Frontal cortex (tissue), 4 donors: Measurements from ENCODE around the gene OCIAD1. TPM values are rescaled to one million over a fixed set of nuclear protein-coding genes. Genes with fewer than 3 reads are reported as not detected.
"Not testable (repeated sequence)": the region's sequence is repeated elsewhere in the genome, so short reads cannot be mapped to it uniquely, and the experiment has no call there.

Source experiments
- DNase-seq, 2 donors: peaks; one replicate each; pipeline ENCODE4 v3.0.0; 2012; ENCODE audit warnings: low spot score in 2 of 2
- FAIRE-seq: peaks from 2 replicates; lab custom pipeline; 2012; peaks lifted over from hg19 to GRCh38; lab: Jason Lieb, UNC
- total RNA-seq: library from RNA; depleted of rRNA; stranded (reverse); fragments of >200 nt; gene quantifications from one replicate; pipeline ENCODE4 v1.2.3, GENCODE V29; 2014
- donor health status: control.
- donor health status: control.
- donor health status: control.

OCIAD1 gene, protein sequence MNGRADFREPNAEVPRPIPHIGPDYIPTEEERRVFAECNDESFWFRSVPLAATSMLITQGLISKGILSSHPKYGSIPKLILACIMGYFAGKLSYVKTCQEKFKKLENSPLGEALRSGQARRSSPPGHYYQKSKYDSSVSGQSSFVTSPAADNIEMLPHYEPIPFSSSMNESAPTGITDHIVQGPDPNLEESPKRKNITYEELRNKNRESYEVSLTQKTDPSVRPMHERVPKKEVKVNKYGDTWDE
- 179 TPM for total RNA-seq

DNA sequence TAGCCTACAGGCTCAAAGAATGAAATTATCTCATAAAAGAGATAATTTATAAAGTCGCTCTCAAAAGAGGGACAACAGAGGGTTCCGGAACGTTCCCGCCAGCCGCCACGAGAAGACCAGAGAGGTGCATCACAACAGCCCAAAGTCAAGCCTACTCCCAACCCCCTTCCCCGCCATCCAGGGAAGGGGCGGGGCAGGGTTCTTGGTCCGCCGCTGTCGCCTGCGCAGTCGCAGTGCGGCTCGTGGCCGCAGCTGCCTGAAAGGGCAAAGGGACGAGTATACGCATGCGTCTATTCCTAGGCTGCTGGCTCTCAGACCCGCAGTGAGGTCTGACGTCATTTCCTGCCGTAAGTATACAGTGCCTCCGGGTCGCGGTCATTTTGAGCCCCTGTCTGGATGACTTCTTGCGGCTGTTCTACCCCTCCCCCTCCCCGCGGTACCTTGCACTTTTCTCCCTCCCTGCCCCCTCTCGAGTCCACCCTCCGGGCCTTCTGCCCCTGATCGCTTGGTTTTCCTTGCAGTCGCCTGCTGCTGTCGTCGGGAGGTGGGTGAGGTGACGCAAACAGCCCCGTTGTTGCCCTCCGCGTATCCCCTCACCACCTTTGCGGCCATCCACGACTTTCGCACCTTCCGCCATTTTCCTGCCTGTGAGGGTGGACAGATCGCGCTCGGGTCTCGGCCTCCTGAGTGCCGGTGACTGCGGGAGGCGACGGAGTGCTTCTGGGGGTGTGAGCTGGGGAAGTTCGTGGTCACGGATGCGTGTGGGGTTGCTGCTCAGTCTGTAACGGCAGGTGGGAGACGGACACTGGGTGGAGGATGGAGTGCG lies at the start of gene OCIAD1:
Gene OCIAD1, plus strand, starts transcription at position 383 of the 826 bp plus-strand sequence. CDS start 1,537 bp downstream, outside the sequence.
- DNase-seq (peak; percentile 80 to 96), FAIRE-seq (peak; percentile 3)

DNA sequence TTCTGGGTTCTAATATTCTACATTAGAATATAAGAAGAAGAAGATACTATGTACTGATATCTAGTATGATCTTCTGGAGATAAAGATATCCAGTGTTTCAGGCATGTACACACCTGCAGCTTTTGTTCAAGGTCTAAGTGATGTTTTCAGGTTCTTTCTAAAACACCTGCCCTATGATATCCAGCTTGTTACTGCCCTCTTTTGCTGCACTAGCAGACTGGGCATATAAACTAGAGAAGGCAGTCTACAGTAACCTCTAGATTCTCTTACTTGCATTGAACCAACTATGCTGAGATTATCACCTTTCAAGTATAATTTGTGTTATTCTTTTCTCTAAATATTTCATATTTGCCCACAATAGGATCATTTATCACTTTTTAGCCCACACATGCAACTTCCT lies 48.9 kb upstream of the OCIAD1 start:
- no peak for FAIRE-seq
- no peak for DNase-seq

DNA sequence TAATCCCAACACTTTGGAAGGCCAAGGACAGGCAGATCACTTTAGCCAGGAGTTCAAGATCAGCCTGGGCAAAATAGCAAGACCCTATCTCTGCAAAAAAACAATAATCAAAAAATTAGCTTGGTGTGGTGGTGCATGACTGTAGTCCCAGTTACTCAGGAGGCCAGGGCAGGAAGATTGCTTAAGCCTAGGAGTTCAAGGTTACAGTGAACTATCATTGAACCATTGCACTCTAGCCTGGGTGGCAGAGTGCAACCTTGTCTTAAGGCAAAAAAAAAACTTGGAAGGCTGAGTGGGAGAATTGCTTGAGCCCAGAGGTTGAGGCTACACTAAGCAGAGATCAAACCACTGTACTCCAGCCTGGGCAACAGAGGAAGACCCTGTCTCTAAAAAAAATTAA lies 45.6 kb upstream of the OCIAD1 start:
- FAIRE-seq (no peak), DNase-seq (no peak)

DNA sequence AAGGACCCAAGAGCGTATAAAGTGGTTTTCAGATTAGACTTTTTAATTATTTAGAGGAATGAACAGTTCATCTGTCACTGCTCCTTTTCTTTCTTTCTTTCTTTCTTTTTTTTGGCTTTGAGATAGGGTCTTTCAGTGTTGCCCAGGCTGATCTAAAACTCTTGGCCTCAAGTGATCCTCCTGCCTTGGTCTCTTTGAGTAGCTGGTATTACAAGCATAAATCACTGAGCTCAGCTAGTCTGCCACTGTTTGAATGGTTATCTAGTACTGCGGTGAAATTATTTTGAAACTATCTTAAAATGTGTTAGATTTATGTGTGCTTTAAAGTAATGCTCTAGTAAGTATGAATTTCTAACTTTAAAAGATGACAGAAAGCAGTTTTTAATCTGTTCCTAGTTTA lies 44.3 kb upstream of the OCIAD1 start:
- DNase-seq (no peak), FAIRE-seq (no peak)

DNA sequence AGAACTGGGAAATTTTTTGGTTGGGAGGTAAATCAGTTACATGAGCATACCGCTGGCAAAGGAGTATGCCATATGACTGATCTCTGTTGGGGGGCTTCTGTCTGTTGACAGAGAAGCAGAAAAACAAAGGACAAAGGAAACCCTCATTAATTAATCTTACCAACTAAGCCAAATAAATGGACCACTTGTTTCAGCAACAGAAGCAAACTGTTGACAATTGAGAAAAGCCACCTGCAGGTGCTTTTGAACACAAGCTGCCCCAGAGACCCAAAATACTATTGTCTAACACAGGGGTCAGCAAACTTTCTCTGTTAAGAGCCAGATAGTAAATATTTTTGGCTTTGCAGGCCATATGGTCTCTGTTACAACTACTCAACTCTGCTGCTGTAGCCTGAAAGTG lies 43.8 kb upstream of the OCIAD1 start:
- no peak for DNase-seq
- FAIRE-seq = peak; percentile 21

DNA sequence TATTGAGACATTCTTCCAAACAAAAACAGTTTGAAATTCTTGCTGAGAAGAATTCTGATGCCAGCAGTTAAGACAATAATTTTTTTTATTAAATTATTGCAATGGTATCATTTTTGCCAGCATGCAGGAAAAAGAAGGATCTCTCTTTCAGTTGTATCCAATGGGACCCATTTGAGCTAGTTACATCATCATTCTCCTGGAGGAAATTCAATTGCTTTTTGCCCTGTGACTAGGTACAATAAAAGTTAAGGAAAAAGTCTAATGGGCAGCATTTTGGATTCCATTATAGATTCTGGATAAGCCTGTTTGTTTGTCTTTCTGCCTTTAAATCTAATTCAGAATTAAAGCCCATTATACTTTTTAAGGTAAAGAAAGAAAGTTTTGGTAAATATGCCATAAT lies 40.3 kb upstream of the OCIAD1 start:
- FAIRE-seq (no peak), DNase-seq (no peak)

DNA sequence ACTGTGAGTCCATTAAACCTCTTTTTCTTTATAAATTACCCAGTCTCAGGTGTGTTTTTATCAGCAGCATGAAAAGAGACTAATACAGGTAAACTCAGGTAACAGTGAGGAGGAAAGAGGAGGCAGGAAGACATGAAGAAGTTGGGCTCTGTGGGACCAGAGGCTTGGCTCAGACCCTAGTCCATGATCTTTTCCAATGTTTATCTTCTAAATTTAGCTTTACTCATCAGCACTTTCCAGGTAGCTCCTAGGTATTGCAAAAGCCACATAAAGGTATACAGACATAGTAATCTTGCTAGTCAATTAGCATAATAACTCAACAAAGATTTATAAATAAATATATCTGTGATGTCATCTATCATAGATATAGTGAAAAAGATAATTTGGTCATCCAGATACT lies 39.6 kb upstream of the OCIAD1 start:
- DNase-seq = no peak
- FAIRE-seq = no peak

DNA sequence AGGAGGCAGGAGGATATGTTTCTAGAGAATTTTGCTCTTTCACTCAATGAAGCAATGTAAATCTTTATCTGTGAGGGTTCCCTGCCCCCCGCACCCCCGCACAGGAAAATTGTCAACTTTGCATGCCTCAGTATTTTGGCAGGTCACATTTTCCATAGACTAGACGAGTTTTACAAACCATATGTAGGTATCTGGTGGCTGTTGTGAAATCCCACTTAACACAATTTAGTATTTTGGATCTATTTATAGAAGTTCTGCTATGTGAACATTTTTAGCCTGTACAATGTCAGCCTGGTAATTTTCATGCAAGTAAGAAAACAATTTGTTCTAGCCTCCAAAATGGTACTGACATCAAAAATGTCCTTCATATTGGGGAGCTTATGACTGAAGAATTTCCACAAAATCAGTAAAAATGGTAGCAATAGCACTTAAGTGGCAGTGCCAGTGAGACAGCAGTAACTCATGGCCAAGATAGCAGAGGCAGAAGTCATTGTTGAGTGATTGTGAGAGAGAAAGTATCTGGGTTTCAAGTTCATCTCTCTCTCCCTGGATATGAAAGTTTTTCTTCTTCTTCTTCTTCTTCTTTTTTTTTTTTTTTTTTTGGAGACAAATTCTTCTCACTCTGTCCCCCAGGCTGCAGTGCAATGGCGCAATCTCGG lies 38.4 kb upstream of the OCIAD1 start:
- DNase-seq = no peak
- no peak for FAIRE-seq

DNA sequence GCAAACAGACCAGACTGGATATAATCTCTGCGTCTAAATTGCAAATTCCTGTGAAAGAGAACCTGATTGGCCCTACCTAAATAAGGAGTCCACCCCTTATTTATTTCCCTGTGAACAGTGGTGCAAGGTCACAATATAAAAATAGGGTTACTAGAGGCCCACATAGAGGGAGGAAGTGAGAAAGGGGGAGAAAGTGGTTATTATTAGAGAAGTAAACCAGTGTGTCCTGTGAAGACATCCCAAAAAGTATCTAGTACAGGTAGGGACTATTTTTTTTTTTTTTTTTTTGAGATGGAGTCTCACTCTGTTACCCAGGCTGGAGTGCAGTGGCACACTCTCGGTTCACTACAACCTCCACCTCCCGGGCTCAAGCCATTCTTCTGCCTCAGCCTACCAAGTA lies 35.8 kb upstream of the OCIAD1 start:
- DNase-seq = no peak
- FAIRE-seq = no peak

DNA sequence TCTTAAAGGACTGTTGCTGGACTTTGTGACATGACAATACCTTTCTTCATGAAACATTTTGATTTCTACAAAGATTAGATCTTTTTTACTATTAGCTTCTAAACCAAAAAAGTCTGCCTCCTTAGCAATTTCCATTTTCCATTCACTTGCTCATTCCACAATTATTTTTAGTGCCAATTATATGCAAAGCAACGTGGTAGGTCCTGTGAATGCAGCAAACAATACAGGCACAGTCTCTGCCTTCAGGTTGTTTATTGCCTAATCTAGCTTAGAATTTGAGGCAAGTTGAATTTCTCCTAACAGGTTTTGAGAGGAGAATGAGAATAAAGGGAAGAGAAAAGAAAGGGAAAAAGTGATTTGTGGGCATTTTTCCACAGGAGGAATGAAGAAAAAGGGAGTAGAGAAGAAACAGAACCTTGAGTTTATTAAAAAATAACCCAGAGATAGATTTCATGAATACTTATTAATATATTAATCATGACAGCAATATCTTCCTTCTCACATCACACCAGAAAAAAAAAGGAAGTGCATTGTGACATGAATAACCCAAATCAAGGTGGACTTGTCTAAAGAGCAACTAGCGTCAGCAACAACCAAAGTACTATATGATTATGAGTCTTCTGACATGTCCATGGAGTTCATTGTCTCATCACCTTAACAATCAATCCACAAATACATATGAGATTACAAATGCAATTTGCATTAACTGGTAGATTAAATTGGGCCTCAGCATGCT lies 34.5 kb upstream of the OCIAD1 start:
- no peak for FAIRE-seq
- no peak for DNase-seq

DNA sequence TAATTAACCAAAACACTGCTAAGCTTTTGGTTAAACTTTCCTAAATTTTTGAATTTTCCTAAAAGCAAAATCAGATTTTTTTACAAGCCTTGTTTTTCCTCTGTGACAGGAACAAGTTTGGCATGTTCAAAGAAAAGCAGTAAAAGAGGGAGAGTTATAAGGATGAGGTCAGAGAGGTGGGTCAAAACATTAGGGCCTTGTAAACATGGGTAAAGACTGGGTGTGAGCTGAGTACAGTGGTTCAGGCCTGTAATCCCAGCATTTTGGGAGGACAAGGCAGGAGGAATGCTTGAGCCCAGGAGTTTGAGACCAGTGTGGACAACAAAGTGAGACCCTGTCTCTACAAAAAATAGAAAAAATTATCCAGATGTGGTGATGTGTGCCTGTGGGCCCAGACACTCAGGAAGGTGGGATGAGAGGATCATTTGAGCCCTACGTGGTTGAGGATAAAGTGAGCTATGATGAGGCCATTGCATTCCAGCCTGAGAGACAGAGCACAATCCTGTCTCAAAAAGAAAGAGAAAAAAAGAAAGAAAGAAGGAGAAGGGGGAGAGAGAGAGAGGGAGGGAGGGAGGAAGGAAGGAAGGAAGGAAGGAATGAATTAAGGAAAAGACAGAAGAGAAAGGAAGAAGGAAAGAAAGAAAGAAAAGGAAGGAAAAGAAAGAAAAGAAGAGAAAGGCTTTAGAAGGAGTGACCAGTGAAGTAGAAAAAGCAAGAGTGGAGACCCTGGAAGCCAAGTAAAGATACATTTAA lies 33.8 kb upstream of the OCIAD1 start:
- no peak for DNase-seq
- FAIRE-seq = no peak

DNA sequence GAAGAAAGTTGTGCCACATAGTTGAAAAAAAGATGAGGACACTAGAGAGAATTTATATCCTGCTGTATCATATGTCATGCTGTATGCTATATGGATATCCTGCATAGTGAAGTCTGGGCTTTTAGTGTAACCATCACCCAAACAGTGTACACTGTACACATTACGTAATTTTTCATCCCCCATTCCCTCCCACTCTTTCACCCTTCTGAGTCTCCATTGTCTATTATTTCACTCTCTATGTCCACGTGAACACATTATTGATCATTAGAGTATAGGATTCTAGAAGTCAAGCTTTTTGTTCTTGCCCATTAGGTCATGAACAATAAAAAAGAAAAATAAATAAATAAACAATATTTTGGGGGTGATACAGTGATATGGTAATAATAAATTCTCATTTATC lies 32.8 kb upstream of the OCIAD1 start:
- FAIRE-seq = peak; percentile 42
- DNase-seq = no peak

DNA sequence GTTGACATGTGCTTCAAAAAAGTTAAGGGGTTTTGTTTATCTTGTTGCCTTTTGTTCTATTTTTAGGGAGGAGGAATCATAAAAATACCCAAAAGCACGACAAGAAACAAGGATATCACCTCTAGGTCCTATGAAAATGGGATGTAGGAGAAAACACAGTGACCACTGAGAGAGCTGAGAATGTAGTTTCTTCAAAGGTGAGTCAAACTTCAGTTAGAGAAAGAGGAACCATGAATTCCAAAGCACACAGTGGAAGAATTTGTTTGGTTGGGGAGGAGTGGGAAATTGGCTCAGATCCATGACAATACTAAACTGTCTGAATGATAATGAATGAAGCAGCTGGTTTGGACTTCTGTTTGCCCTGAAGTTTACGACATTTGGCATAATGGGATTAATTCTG lies 31.7 kb upstream of the OCIAD1 start:
- no peak for FAIRE-seq
- no peak for DNase-seq

DNA sequence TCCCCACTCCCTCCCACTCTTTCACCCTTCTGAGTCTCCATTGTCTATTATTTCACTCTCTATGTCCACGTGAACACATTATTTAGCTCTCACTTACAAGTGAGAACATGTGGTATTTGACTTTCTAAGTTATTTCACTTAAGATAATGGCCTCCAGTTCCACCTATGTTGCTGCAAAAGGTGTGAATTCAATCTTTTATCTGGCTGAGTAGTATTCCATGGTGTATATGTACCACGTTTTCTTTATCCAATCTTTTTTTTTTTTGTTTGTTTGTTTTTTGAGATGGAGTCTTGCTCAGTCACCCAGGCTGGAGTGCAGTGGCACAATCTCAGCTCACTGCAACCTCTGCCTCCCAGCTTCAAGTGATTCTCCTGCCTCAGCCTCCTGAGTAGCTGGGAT lies 30.7 kb upstream of the OCIAD1 start:
- DNase-seq, FAIRE-seq: not testable (repeated sequence)

DNA sequence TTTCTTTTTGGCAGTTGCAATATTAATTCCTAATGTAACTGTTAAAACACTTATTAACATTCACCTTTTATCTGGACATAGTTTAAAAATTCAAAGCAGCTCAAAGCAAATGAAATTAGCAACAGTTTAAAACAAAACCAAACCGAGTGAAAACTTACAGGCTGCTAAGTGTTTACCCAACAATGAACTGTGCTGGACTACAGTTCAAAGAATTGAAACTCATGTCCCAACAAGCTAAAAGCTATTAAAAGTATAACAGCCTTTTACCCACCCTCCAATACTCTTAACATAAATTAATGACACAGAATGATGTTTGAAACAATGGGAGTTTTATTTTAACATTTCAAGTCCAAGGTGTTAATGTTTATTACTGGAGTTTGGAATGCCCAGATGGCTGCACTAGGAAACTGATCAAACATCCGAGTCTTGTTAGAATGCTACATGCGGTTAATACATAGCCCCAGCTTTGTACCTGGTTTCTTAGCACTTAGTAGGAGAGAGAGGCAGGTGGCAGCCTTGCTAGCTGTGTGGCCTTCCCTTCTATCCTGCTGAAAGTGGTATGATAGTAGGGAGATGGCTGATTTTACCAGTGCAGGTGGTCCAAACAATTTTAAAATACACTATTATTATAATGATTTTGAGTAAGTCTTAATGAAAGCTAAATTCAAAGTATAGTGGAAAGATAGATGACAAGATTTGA lies 29.7 kb upstream of the OCIAD1 start:
- FAIRE-seq (no peak), DNase-seq (no peak)

DNA sequence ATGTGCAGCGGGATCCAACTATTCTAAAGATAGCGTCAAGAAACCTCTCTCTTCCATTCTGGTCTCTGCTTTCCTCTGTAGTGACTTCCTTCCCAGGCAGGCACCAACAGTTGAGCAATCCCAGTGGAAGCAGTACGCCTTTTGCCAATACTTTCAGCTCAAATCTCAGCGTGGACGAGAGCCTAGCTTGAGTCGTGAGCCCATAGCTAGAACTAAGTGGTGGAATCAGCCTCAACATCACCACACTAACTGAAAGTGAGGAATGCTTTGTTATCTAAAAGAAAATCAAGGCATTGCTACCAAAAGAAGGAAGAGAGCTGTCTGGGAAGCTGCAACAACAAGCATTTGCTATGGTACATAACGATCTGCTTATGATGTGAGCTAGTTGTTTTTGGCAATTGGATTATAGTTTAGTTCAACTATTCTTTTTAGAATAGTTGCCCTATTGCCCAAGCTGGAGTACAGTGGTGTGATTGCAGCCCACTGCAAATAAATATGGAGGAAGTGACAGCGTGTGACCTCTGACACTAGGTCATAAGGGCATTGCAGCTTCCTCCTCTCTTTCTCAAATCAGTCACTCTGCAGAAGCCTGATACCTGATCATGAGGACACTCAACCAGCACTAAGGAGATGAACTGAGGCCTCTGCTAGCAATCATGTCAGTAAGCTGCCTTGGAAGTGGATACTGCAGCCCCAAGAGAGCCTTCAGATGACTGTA lies 26.1 kb upstream of the OCIAD1 start:
- FAIRE-seq (no peak), DNase-seq (no peak)

DNA sequence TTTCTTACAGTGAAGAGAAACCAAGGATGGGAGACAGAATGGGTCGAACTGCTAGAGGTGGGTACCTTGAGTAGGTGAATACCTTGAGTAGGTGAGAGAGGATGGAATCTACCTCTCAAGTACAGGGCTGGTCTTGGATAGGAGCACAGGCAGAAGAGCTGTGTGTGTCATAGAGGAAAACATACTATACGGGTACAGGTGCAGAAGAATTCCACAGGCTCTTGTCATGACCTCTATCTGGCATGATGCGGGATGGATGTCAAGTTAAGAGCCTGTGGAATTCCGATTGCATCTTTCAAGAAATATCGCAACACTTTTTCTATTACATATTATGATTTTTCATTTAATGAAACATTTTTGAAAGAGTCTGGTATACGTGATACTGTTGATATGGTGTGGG lies 18.0 kb upstream of the OCIAD1 start:
- no peak for DNase-seq
- no peak for FAIRE-seq

DNA sequence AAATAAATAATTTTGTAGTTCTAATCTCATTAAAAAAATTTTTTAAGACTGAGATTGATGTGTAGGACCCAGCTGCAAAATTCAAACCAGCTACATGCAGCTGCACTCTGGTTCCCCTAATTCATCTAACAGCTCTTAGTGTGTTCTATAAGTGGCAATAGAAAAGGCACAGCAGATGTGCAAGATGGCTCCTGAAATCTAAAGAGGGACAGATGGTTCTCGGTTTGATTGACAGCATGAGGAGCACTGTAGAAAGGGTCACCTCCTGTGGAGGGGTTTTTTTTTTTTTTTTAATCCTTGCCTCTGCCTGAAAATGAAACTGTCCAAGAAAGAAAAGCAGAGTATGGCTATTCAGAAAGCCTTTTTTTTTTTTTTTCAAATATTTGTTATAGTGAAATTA lies 16.9 kb upstream of the OCIAD1 start:
- no peak for FAIRE-seq
- no peak for DNase-seq
